ENCODE data around the gene SORD. TPM values are rescaled to one million over a fixed set of nuclear protein-coding genes. Genes with fewer than 3 reads are reported as not detected.
"Not testable (repeated sequence)": the region's sequence is repeated elsewhere in the genome, so short reads cannot be mapped to it uniquely, and the experiment has no call there.

SORD gene
- total RNA-seq, 2 experiments from 2014 or later, result 7.8 to 10.7 TPM

GRCh38 chr15:45004590-45005175, 18.3 kb upstream of the SORD start:
- H3K36me3 Mint-ChIP-seq; H3K27me3 Mint-ChIP-seq; H3K4me1 Mint-ChIP-seq; H3K27ac Mint-ChIP-seq; ATAC-seq; DNase-seq; CTCF ChIA-PET; H3K4me3 Mint-ChIP-seq; H3K9me3 Mint-ChIP-seq (ENCODE audit: low read depth): not testable (repeated sequence)

- Mint-ChIP-seq H3K36me3 (no peaks in the 10 kb centered on the region), H3K4me1 (peaks cover under 1% of the 10 kb centered on the region), H3K27ac (no peak overlapping the region), H3K9me3 (ENCODE audit: low read depth) (no peaks in the 10 kb centered on the region), H3K4me3 (no peak overlapping the region), H3K27me3 (peaks cover 12% of the 10 kb centered on the region)
- CTCF ChIA-PET, result no interaction called here
- no peak for DNase-seq
- no peak for ATAC-seq
Observed at GRCh38 chr15:45009046-45009445, 13.9 kb upstream of the SORD start.

GRCh38 chr15:45015114-45015513, 7.9 kb upstream of the SORD start:
- H3K9me3 Mint-ChIP-seq (ENCODE audit: low read depth); DNase-seq; H3K4me1 Mint-ChIP-seq; H3K36me3 Mint-ChIP-seq; H3K4me3 Mint-ChIP-seq; CTCF ChIA-PET; H3K27ac Mint-ChIP-seq; ATAC-seq: not testable (repeated sequence)
- peaks cover 50% of the 10 kb centered on the region for H3K27me3 Mint-ChIP-seq

- H3K9me3 Mint-ChIP-seq (ENCODE audit: low read depth); CTCF ChIA-PET; ATAC-seq; H3K36me3 Mint-ChIP-seq; DNase-seq; H3K27ac Mint-ChIP-seq; H3K4me3 Mint-ChIP-seq: not testable (repeated sequence)
- Mint-ChIP-seq H3K4me1 (peaks cover 16% of the 10 kb centered on the region), H3K27me3 (peaks cover 50% of the 10 kb centered on the region)
Observed at GRCh38 chr15:45020222-45020900, 2.6 kb upstream of the SORD start.

GRCh38 chr15:45020901-45021259, 2.1 kb upstream of the SORD start:
- Mint-ChIP-seq H3K27me3 (peaks cover 47% of the 10 kb centered on the region), H3K4me1 (peaks cover 16% of the 10 kb centered on the region)
- ATAC-seq; CTCF ChIA-PET; H3K4me3 Mint-ChIP-seq; H3K9me3 Mint-ChIP-seq (ENCODE audit: low read depth); H3K36me3 Mint-ChIP-seq; H3K27ac Mint-ChIP-seq; DNase-seq: not testable (repeated sequence)

- DNase-seq, result no peak
- Mint-ChIP-seq H3K27me3 (peaks cover 44% of the 10 kb centered on the region), H3K36me3 (peaks cover 2% of the 10 kb centered on the region), H3K27ac (no peak overlapping the region), H3K4me1 (peaks cover 16% of the 10 kb centered on the region), H3K9me3 (ENCODE audit: low read depth) (no peaks in the 10 kb centered on the region), H3K4me3 (no peak overlapping the region)
- no peak for ATAC-seq
- CTCF ChIA-PET, result interaction anchor here (0.7 to 1.0 kb wide), 2 partner anchors 35 to 684 kb away, joined by 3 read pairs; no protein-coding TSS in a partner anchor
Observed at GRCh38 chr15:45021348-45021747, 1.6 kb upstream of the SORD start.

GRCh38 chr15:45023659-45024225, 747 bp downstream of the SORD start:
- ATAC-seq, result no peak
- Mint-ChIP-seq H3K27ac (peak overlapping the region; percentile 76), H3K36me3 (peaks cover 2% of the 10 kb centered on the region), H3K9me3 (ENCODE audit: low read depth) (no peaks in the 10 kb centered on the region), H3K27me3 (peaks cover 21% of the 10 kb centered on the region), H3K4me1 (peaks cover 16% of the 10 kb centered on the region), H3K4me3 (peak overlapping the region; percentile 79)
- CTCF ChIA-PET, result interaction anchor here (0.8 to 1.6 kb wide), 4 partner anchors 13 to 181 kb away, joined by 3 to 5 read pairs (median 4); no protein-coding TSS in a partner anchor
- no peak for DNase-seq

- CTCF ChIA-PET; H3K27ac Mint-ChIP-seq; H3K36me3 Mint-ChIP-seq; ATAC-seq; H3K4me3 Mint-ChIP-seq; H3K9me3 Mint-ChIP-seq (ENCODE audit: low read depth); DNase-seq: not testable (repeated sequence)
- peaks cover 16% of the 10 kb centered on the region for H3K4me1 Mint-ChIP-seq
- H3K27me3 Mint-ChIP-seq, result peaks cover 13% of the 10 kb centered on the region
Observed at GRCh38 chr15:45024649-45025048, 1.7 kb downstream of the SORD start.

GRCh38 chr15:45025627-45026026, 2.6 kb downstream of the SORD start:
- peaks cover 16% of the 10 kb centered on the region for H3K4me1 Mint-ChIP-seq
- H3K9me3 Mint-ChIP-seq (ENCODE audit: low read depth); ATAC-seq; H3K27me3 Mint-ChIP-seq; CTCF ChIA-PET; H3K4me3 Mint-ChIP-seq; DNase-seq; H3K27ac Mint-ChIP-seq; H3K36me3 Mint-ChIP-seq: not testable (repeated sequence)

GRCh38 chr15:45026651-45027190, 3.7 kb downstream of the SORD start:
- H3K36me3 Mint-ChIP-seq, result peaks cover 9% of the 10 kb centered on the region
- CTCF ChIA-PET, result no interaction called here
- no peak overlapping the region for H3K27ac Mint-ChIP-seq
- no peak overlapping the region for H3K4me3 Mint-ChIP-seq
- no peaks in the 10 kb centered on the region for H3K27me3 Mint-ChIP-seq
- peaks cover 16% of the 10 kb centered on the region for H3K4me1 Mint-ChIP-seq
- no peak for ATAC-seq
- no peaks in the 10 kb centered on the region for H3K9me3 Mint-ChIP-seq (ENCODE audit: low read depth)
- no peak for DNase-seq

GRCh38 chr15:45027220-45027619, 4.2 kb downstream of the SORD start:
- Mint-ChIP-seq H3K4me3 (no peak overlapping the region), H3K9me3 (ENCODE audit: low read depth) (no peaks in the 10 kb centered on the region), H3K27ac (no peak overlapping the region), H3K4me1 (peaks cover 16% of the 10 kb centered on the region), H3K27me3 (no peaks in the 10 kb centered on the region), H3K36me3 (peaks cover 9% of the 10 kb centered on the region)
- no peak for ATAC-seq
- CTCF ChIA-PET, result no interaction called here
- no peak for DNase-seq

GRCh38 chr15:45030743-45031142, 7.7 kb downstream of the SORD start:
- peaks cover 3% of the 10 kb centered on the region for H3K4me1 Mint-ChIP-seq
- CTCF ChIA-PET, result interaction anchor here (1.1 kb wide), 1 partner anchor 87 kb away, joined by 3 read pairs; no protein-coding TSS in a partner anchor
- no peaks in the 10 kb centered on the region for H3K9me3 Mint-ChIP-seq (ENCODE audit: low read depth)
- no peak for DNase-seq
- ATAC-seq, result no peak
- H3K36me3 Mint-ChIP-seq, result peaks cover 7% of the 10 kb centered on the region
- H3K27me3 Mint-ChIP-seq, result no peaks in the 10 kb centered on the region
- no peak overlapping the region for H3K27ac Mint-ChIP-seq
- no peak overlapping the region for H3K4me3 Mint-ChIP-seq

GRCh38 chr15:45031522-45032028, 8.6 kb downstream of the SORD start:
- not testable (repeated sequence) for H3K27me3 Mint-ChIP-seq

More at GRCh38 chr15:45031522-45032028, 8.6 kb downstream of the SORD start:
- not testable (repeated sequence) for ATAC-seq; H3K36me3 Mint-ChIP-seq; DNase-seq; H3K9me3 Mint-ChIP-seq (ENCODE audit: low read depth); H3K27ac Mint-ChIP-seq; H3K4me3 Mint-ChIP-seq; H3K4me1 Mint-ChIP-seq
- CTCF ChIA-PET, result interaction anchor here (1.1 kb wide), 1 partner anchor 86 kb away, joined by 3 read pairs; no protein-coding TSS in a partner anchor
